ENCODE data around the gene LIPT1.
"Not testable (repeated sequence)": the region's sequence is repeated elsewhere in the genome, so short reads cannot be mapped to it uniquely, and the experiment has no call there.

DNA sequence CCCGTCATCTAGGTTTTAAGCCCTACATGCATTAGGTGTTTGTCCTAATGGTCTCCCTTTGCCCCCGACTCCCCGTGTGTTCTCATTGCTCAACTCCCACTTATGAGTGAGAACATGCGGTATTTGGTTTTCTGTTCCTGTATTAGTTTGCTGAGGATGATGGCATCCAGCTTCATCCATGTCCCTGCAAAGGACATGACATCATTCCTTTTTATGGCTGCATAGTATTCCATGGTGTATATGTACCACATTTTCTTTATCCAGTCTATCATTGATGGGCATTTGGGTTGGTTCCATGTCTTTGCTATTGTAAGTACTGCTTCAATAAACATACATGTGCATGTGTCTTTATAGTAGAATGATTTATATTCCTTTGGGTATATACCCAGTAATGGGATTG, 37.6 kb downstream of the LIPT1 start:
- TF ChIP-seq CEBPB (IDR thresholded peaks at IDR 0.05); POLR2A (IDR thresholded peaks at IDR 0.05; ENCODE audit: low read length); ESRRA (IDR thresholded peaks at IDR 0.05; ENCODE audit: borderline replicate concordance, low read length); RAD21 (conservative IDR thresholded peaks at IDR 0.05 in 1 of 2, IDR thresholded peaks at IDR 0.05 in 1 of 2); SMC3 (IDR thresholded peaks at IDR 0.05); FOXS1 (CRISPR knock-in tag; IDR thresholded peaks at IDR 0.05); RCOR1 (IDR thresholded peaks at IDR 0.05; ENCODE audit: low read depth, low read length); CHD2 (IDR thresholded peaks at IDR 0.05; ENCODE audit: low read length, partially characterized antibody); EHMT2 (IDR thresholded peaks at IDR 0.05; ENCODE audit: low read depth): not testable (repeated sequence)
- TF ChIP-seq, protein P1, sequence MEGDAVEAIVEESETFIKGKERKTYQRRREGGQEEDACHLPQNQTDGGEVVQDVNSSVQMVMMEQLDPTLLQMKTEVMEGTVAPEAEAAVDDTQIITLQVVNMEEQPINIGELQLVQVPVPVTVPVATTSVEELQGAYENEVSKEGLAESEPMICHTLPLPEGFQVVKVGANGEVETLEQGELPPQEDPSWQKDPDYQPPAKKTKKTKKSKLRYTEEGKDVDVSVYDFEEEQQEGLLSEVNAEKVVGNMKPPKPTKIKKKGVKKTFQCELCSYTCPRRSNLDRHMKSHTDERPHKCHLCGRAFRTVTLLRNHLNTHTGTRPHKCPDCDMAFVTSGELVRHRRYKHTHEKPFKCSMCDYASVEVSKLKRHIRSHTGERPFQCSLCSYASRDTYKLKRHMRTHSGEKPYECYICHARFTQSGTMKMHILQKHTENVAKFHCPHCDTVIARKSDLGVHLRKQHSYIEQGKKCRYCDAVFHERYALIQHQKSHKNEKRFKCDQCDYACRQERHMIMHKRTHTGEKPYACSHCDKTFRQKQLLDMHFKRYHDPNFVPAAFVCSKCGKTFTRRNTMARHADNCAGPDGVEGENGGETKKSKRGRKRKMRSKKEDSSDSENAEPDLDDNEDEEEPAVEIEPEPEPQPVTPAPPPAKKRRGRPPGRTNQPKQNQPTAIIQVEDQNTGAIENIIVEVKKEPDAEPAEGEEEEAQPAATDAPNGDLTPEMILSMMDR (IDR thresholded peaks at IDR 0.05) = not testable (repeated sequence)
- TF ChIP-seq, protein P2, sequence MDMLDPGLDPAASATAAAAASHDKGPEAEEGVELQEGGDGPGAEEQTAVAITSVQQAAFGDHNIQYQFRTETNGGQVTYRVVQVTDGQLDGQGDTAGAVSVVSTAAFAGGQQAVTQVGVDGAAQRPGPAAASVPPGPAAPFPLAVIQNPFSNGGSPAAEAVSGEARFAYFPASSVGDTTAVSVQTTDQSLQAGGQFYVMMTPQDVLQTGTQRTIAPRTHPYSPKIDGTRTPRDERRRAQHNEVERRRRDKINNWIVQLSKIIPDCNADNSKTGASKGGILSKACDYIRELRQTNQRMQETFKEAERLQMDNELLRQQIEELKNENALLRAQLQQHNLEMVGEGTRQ (IDR thresholded peaks at IDR 0.05) = not testable (repeated sequence)
- TF ChIP-seq, protein P3, sequence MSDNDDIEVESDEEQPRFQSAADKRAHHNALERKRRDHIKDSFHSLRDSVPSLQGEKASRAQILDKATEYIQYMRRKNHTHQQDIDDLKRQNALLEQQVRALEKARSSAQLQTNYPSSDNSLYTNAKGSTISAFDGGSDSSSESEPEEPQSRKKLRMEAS (IDR thresholded peaks at IDR 0.05) = not testable (repeated sequence)
- TF ChIP-seq, protein P4, sequence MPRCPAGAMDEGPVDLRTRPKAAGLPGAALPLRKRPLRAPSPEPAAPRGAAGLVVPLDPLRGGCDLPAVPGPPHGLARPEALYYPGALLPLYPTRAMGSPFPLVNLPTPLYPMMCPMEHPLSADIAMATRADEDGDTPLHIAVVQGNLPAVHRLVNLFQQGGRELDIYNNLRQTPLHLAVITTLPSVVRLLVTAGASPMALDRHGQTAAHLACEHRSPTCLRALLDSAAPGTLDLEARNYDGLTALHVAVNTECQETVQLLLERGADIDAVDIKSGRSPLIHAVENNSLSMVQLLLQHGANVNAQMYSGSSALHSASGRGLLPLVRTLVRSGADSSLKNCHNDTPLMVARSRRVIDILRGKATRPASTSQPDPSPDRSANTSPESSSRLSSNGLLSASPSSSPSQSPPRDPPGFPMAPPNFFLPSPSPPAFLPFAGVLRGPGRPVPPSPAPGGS (IDR thresholded peaks at IDR 0.05) = not testable (repeated sequence)
